GM12874 (cell line): ENCODE measurements around the gene IL17RB.

Source experiments
- TF ChIP-seq, protein P1 (sequence below): IDR thresholded peaks from 2 replicates; pipeline ENCODE4 v1.5.1; 2011; ENCODE audit warnings: low read depth, mild to moderate bottlenecking, control low read depth, low read length, moderate library complexity; ENCODE audit not compliant: insufficient read depth

IL17RB gene

DNA sequence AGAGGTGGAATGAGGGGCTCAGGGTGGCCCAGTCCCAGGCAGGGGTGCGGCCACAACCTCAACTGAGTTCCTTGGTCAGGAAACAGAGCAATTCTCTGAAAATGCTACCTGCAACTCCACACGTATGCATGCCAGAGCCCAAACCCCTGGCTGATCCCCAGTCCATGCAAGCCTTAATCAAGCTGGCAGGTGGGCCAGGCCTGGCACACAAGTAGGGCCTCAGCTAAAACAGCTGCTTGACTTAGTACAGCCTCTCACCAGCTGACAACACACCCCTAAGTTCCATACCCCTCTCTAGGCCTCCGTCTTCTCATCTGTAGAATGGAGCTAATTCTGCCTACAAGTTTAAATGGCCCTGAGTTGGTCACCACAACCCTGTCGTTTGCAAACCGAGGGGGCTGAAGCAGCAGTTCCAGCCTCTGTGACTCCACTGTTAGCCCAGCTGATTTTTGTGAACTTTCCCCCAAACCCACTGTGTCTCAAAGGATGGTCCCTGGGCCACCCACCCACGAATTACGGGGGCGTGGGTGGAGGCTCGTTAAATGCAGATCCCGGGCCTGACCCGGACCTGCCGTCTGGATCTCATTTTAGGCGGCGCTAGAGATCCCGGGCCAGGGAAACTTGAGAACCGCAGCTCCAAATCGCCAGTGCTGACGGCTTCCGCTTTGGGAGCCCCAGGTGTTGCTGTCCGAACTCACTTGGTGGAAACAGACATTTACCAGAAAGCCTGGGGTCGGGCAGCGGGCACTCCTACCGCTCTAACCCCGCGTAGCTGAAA, 1.1 kb upstream of the IL17RB start:
- TF ChIP-seq, protein P1, sequence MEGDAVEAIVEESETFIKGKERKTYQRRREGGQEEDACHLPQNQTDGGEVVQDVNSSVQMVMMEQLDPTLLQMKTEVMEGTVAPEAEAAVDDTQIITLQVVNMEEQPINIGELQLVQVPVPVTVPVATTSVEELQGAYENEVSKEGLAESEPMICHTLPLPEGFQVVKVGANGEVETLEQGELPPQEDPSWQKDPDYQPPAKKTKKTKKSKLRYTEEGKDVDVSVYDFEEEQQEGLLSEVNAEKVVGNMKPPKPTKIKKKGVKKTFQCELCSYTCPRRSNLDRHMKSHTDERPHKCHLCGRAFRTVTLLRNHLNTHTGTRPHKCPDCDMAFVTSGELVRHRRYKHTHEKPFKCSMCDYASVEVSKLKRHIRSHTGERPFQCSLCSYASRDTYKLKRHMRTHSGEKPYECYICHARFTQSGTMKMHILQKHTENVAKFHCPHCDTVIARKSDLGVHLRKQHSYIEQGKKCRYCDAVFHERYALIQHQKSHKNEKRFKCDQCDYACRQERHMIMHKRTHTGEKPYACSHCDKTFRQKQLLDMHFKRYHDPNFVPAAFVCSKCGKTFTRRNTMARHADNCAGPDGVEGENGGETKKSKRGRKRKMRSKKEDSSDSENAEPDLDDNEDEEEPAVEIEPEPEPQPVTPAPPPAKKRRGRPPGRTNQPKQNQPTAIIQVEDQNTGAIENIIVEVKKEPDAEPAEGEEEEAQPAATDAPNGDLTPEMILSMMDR: peak; percentile 43

DNA sequence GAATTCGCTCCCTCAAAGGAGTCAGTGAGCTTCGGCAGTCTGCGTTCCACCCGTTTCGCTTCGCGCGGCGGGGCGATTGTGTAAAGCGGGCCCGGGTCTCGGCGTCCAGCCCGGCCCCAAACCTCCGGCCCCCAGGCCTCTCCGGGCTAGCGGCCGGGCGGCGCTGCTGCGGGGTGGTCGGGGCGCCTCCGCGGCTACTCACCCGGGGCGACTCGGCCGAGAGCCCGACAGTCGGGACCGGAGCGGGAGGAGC, 561 bp upstream of the IL17RB start:
- TF ChIP-seq, protein P1: no peak

DNA sequence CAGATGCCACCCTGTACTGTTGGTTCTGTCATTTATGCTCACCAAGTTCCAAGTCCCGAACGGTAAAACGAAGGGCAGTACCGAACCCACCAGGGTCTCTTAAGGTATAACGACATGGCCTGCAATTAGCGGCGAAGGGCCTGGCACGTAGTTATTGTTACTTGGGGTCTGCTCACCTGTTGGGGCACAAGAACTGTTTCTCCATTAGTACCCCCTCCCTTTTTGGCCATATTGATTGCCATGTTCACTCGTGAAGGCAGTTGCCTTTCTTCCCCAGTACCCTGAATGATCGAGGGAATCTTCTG, 435 bp downstream of the IL17RB start:
- TF ChIP-seq, protein P1: no peak

DNA sequence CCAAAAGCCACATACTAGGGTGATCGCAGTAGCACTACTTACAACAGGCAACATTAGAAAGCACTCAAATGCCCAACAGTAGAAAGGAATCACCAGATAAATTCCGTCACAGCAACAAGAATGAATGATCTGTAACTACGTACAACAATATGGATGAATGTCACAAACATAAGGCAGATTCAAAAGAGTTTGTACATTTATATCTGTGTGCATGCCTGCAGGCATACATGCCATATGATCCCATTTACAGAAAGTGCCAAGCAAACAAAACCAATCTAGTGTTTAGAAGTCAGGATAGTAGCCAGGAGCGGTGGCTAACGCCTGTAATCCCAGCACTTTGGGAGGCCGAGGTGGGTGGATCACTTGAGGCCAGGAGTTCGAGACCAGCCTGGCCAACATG, 3.5 kb downstream of the IL17RB start:
- TF ChIP-seq, protein P1: no peak

DNA sequence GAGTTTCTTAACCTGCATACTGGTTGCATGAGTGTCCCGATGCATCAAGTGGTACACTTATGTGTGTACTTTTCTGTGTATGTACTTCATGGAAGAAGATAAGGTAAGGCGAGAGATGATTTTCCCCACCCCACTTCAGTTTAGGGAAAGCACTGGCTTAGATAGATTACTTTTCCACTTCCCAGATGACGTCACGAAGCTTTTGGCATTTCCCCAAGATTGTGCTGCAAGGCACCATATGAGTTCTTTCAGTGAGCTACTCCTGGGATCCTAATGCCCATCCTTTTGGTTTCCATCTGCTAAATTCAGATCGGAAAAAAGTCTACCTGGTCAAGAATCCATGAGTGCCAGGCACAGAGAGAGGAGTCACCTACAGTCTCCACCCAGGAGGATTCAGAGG, 4.5 kb downstream of the IL17RB start:
- TF ChIP-seq, protein P1: no peak

DNA sequence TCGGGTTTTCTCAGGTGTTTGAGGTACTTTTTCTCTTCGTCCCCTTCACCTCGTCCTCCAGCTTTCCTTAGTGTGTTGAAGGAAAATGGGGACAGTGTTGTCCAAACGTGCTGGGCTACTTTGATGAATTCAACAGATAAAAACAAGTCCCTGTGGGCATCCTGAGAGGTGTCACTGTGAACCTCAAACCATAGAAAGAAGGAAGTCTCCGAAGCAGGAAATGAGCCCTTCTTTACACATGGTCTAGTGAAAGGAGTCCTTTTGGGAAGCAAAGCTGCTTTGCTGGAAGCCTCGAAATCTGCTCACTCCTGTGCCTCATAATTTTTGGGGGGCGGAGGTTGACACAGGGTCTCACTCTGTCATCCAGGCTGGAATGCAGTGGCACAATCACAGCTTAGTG, 10.6 kb downstream of the IL17RB start:
- TF ChIP-seq, protein P1: no peak

DNA sequence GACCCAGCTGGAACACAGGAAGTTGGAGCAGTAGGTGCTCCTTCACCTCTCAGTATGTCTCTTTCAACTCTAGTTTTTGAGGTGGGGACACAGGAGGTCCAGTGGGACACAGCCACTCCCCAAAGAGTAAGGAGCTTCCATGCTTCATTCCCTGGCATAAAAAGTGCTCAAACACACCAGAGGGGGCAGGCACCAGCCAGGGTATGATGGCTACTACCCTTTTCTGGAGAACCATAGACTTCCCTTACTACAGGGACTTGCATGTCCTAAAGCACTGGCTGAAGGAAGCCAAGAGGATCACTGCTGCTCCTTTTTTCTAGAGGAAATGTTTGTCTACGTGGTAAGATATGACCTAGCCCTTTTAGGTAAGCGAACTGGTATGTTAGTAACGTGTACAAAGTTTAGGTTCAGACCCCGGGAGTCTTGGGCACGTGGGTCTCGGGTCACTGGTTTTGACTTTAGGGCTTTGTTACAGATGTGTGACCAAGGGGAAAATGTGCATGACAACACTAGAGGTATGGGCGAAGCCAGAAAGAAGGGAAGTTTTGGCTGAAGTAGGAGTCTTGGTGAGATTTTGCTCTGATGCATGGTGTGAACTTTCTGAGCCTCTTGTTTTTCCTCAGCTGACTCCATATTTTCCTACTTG, 11.9 kb downstream of the IL17RB start:
- TF ChIP-seq, protein P1: no peak; the same call in 1 of the 2 replicates

DNA sequence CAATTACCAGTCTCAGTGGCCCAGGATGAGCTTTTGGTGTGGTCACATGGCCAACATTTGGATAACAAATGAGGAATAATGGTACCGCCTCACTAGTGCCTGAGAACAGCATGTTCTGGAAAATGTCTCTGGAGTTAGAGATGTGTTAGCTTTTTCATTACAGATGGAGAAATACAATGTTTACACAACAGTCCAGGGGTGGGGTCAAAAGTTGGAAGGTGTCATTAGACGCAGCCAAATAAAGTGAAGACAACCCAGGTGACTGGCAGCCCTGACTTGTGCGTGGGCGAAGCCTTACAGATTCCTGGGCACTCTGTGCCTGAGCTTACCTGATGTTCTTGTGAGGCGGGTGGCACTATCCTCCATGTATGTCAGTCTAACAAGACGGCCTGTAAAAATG, 12.8 kb downstream of the IL17RB start:
- TF ChIP-seq, protein P1: no peak
